HEK293 (cell line): ENCODE data around the gene OBSCN.
A peak's percentile ranks its signal among the peaks of the same experiment; 100 is the strongest.

Experiments used
- CTCF ChIA-PET: fragments of 350-600 bp; formaldehyde crosslinking; extraction: SDS; loops from one replicate; lab custom pipeline; 2021; ENCODE audit warnings: antibody characterized with exemption; lab: Yijun Ruan, JAX
- POLR2A ChIA-PET: fragments of 300-600 bp; formaldehyde crosslinking; extraction: SDS; loops from one replicate; lab custom pipeline; 2020; ENCODE audit warnings: antibody characterized with exemption, inconsistent platforms; lab: Yijun Ruan, JAX
- H3K27ac ChIP-seq: fragments of 200-500 bp; sonication (Bioruptor generic); 2 replicates; pipeline ENCODE4 v1.5.1; 2014; ENCODE audit warnings: low read depth, low read length, control low read depth, inconsistent platforms; ENCODE audit errors: extremely low read depth
- H3K36me3 ChIP-seq, 2 experiments: fragments of 200-500 bp in 1 of 2; sonication (Bioruptor generic) in 1 of 2; 1 replicate in 1 of 2; 2 replicates in 1 of 2; pipeline ENCODE4 v1.5.1; 2014 to 2017; ENCODE audit warnings: inconsistent platforms in 2 of 2, low read length in 2 of 2; ENCODE audit not compliant: control insufficient read depth in 2 of 2, insufficient read depth in 1 of 2
- H3K4me1 ChIP-seq: fragments of 200-500 bp; sonication (Bioruptor generic); 2 replicates; pipeline ENCODE4 v1.5.1; 2014; ENCODE audit warnings: mild to moderate bottlenecking, low read length, inconsistent platforms; ENCODE audit not compliant: control insufficient read depth, insufficient read depth
- H3K4me3 ChIP-seq: 2 replicates; pipeline ENCODE4 v1.5.1; 2011; ENCODE audit warnings: low read depth, mild to moderate bottlenecking, control low read depth, low read length, moderate library complexity
- H3K9me3 ChIP-seq: fragments of 200-500 bp; sonication (Bioruptor generic); 2 replicates; pipeline ENCODE4 v1.5.1; 2014; ENCODE audit warnings: low read depth, low read length, inconsistent platforms; ENCODE audit not compliant: control insufficient read depth, insufficient read depth
- GLI4 ChIP-seq: fragments of 450-650 bp; formaldehyde crosslinking; IDR thresholded peaks from 2 replicates; pipeline ENCODE4 v1.5.1; 2016; ENCODE audit warnings: missing biosample characterization, missing genetic modification characterization
- HIC1 ChIP-seq: fragments of 450-650 bp; formaldehyde crosslinking; IDR thresholded peaks from 2 replicates; pipeline ENCODE4 v1.5.1; 2016; ENCODE audit warnings: missing biosample characterization, missing genetic modification characterization
- IKZF3 ChIP-seq: fragments of 450-650 bp; IDR thresholded peaks from 2 replicates; pipeline ENCODE4 v1.5.0; 2018; ENCODE audit warnings: missing biosample characterization, mild to moderate bottlenecking, missing genetic modification characterization, moderate library complexity
- REPIN1 ChIP-seq: fragments of 450-650 bp; formaldehyde crosslinking; IDR thresholded peaks from 2 replicates; pipeline ENCODE4 v1.5.1; 2017; ENCODE audit warnings: missing biosample characterization, missing genetic modification characterization, low read depth
- REST ChIP-seq: fragments of 450-650 bp; formaldehyde crosslinking; IDR thresholded peaks from 2 replicates; pipeline ENCODE4 v1.5.1; 2016; ENCODE audit warnings: missing biosample characterization, missing genetic modification characterization
- SETDB1 ChIP-seq: IDR thresholded peaks from one replicate; pipeline ENCODE4 v1.6.1; 2017; ENCODE audit warnings: mild to moderate bottlenecking, low read length, moderate library complexity, mixed read lengths; ENCODE audit not compliant: insufficient read length
- ZBTB11 ChIP-seq: fragments of 450-650 bp; formaldehyde crosslinking; conservative IDR thresholded peaks from 2 replicates; pipeline ENCODE4 v1.5.1; 2016; ENCODE audit warnings: low read depth, missing biosample characterization, missing genetic modification characterization
- ZBTB6 ChIP-seq: fragments of 450-650 bp; formaldehyde crosslinking; IDR thresholded peaks from 2 replicates; pipeline ENCODE4 v1.5.1; 2017; ENCODE audit warnings: missing biosample characterization, missing genetic modification characterization
- ZBTB7A ChIP-seq: fragments of 450-650 bp; formaldehyde crosslinking; IDR thresholded peaks from 2 replicates; pipeline ENCODE4 v1.5.1; 2016; ENCODE audit warnings: low read depth, missing biosample characterization, missing genetic modification characterization
- ZBTB8A ChIP-seq: fragments of 450-650 bp; formaldehyde crosslinking; IDR thresholded peaks from 2 replicates; pipeline ENCODE4 v1.5.1; 2016; ENCODE audit warnings: missing biosample characterization, missing genetic modification characterization
- ZNF146 ChIP-seq: fragments of 450-650 bp; formaldehyde crosslinking; IDR thresholded peaks from 2 replicates; pipeline ENCODE4 v1.5.1; 2016; ENCODE audit warnings: missing biosample characterization, missing genetic modification characterization
- ZNF211 ChIP-seq: fragments of 450-650 bp; formaldehyde crosslinking; IDR thresholded peaks from 2 replicates; pipeline ENCODE4 v1.5.1; 2016; ENCODE audit warnings: low read depth, missing biosample characterization, missing genetic modification characterization
- ZNF280C ChIP-seq: fragments of 450-650 bp; formaldehyde crosslinking; IDR thresholded peaks from 2 replicates; pipeline ENCODE4 v1.5.1; 2016; ENCODE audit warnings: missing biosample characterization, missing genetic modification characterization
- ZNF354C ChIP-seq: fragments of 450-650 bp; formaldehyde crosslinking; IDR thresholded peaks from 2 replicates; pipeline ENCODE4 v1.5.1; 2016; ENCODE audit warnings: missing biosample characterization, missing genetic modification characterization, low read depth, borderline replicate concordance
- ZNF37A ChIP-seq: fragments of 450-650 bp; IDR thresholded peaks from 2 replicates; pipeline ENCODE4 v1.5.1; 2018; ENCODE audit warnings: missing biosample characterization, missing genetic modification characterization
- ZNF398 ChIP-seq: fragments of 450-650 bp; formaldehyde crosslinking; IDR thresholded peaks from 2 replicates; pipeline ENCODE4 v1.5.1; 2017; ENCODE audit warnings: missing biosample characterization, missing genetic modification characterization
- ZNF423 ChIP-seq: fragments of 450-650 bp; formaldehyde crosslinking; IDR thresholded peaks from 2 replicates; pipeline ENCODE4 v1.5.1; 2016; ENCODE audit warnings: missing biosample characterization, missing genetic modification characterization
- ZNF664 ChIP-seq: fragments of 450-650 bp; formaldehyde crosslinking; IDR thresholded peaks from 2 replicates; pipeline ENCODE4 v1.5.1; 2016; ENCODE audit warnings: missing biosample characterization, missing genetic modification characterization
- ZNF747 ChIP-seq: fragments of 450-650 bp; formaldehyde crosslinking; IDR thresholded peaks from 2 replicates; pipeline ENCODE4 v1.5.1; 2016; ENCODE audit warnings: missing biosample characterization, missing genetic modification characterization
- ZNF768 ChIP-seq: fragments of 450-650 bp; formaldehyde crosslinking; IDR thresholded peaks from 2 replicates; pipeline ENCODE4 v1.5.1; 2018; ENCODE audit warnings: missing biosample characterization, mild to moderate bottlenecking, missing genetic modification characterization
- ZNF777 ChIP-seq: fragments of 450-650 bp; formaldehyde crosslinking; IDR thresholded peaks from 2 replicates; pipeline ENCODE4 v1.5.1; 2017; ENCODE audit warnings: missing biosample characterization, missing genetic modification characterization, borderline replicate concordance
- ZNF792 ChIP-seq: fragments of 450-650 bp; formaldehyde crosslinking; IDR thresholded peaks from 2 replicates; pipeline ENCODE4 v1.5.1; 2016; ENCODE audit warnings: missing biosample characterization, missing genetic modification characterization
- ZSCAN16 ChIP-seq: fragments of 450-650 bp; formaldehyde crosslinking; IDR thresholded peaks from 2 replicates; pipeline ENCODE4 v1.5.1; 2016; ENCODE audit warnings: missing biosample characterization, missing genetic modification characterization
- ZSCAN30 ChIP-seq: fragments of 450-650 bp; IDR thresholded peaks from 2 replicates; pipeline ENCODE4 v1.5.1; 2018; ENCODE audit warnings: missing biosample characterization, mild to moderate bottlenecking, missing genetic modification characterization, moderate library complexity

The OBSCN gene

GRCh38 chr1:228242409-228242808 is 34.6 kb downstream of the OBSCN start (continued):
- TF ChIP-seq REST (tag by site-specific recombination) (no peak), ZNF664 (tag by site-specific recombination) (no peak), SETDB1 (peak; percentile 94), ZNF280C (no peak), REPIN1 (tag by site-specific recombination) (no peak), HIC1 (tag by site-specific recombination) (no peak), GLI4 (tag by site-specific recombination) (no peak), ZNF354C (no peak)

- H3K4me3 ChIP-seq: no peak overlapping the region
- H3K27ac ChIP-seq: no peak overlapping the region
- peaks cover 8 to 46% of the 10 kb centered on the region in 2 experiments for H3K36me3 ChIP-seq
- H3K4me1 ChIP-seq: no peaks in the 10 kb centered on the region
- ChIA-PET POLR2A (no interaction called here), CTCF (interaction anchor here (1.1 kb wide), 1 partner anchor 11 kb away, joined by 3 read pairs; no protein-coding TSS in a partner anchor)
- H3K9me3 ChIP-seq: no peaks in the 10 kb centered on the region
- no peak for TF ChIP-seq ZNF777 (tag by site-specific recombination)
- no peak for TF ChIP-seq ZSCAN16 (tag by site-specific recombination)
- TF ChIP-seq IKZF3: no peak
- no peak for TF ChIP-seq ZNF768
- TF ChIP-seq ZNF37A (tag by site-specific recombination): no peak
- TF ChIP-seq ZNF792 (tag by site-specific recombination): no peak
- TF ChIP-seq ZNF398 (tag by site-specific recombination): no peak
- TF ChIP-seq ZNF423 (tag by site-specific recombination): no peak
- TF ChIP-seq ZSCAN30 (tag by site-specific recombination): no peak
- no peak for TF ChIP-seq ZNF747 (tag by site-specific recombination)
- no peak for TF ChIP-seq ZBTB11 (tag by site-specific recombination)
- no peak for TF ChIP-seq ZBTB6
- no peak for TF ChIP-seq ZNF146 (tag by site-specific recombination)
- no peak for TF ChIP-seq ZBTB8A (tag by site-specific recombination)
- TF ChIP-seq ZNF211 (tag by site-specific recombination): no peak
- TF ChIP-seq ZBTB7A (tag by site-specific recombination): no peak
Measured at GRCh38 chr1:228243093-228243492, 35.2 kb downstream of the OBSCN start.
